ENCODE data around the gene CH25H.
"Not testable (repeated sequence)": the region's sequence is repeated elsewhere in the genome, so short reads cannot be mapped to it uniquely, and the experiment has no call there.

The CH25H gene

GRCh38 chr10:89207801-89208551, 859 bp upstream of the CH25H start:
- DNase-seq: peak; percentile 33
- in situ Hi-C loops (cut with MboI; ENCODE audit: low pct_unique_long_range_greater_than_20kb, low sequenced_read_pairs): loop anchor here (25.0 kb wide), 2 partner anchors 171 to 271 kb away; no protein-coding TSS in a partner anchor

- no peak for DNase-seq
- in situ Hi-C loops (cut with MboI; ENCODE audit: low pct_unique_long_range_greater_than_20kb, low sequenced_read_pairs): loop anchor here (25.0 kb wide), 2 partner anchors 169 to 269 kb away; no protein-coding TSS in a partner anchor
These were observed 526 bp downstream of the CH25H start for GRCh38 chr10:89206402-89207180.

- no peak for DNase-seq
- in situ Hi-C loops (cut with MboI; ENCODE audit: low pct_unique_long_range_greater_than_20kb, low sequenced_read_pairs): loop anchor here (25.0 kb wide), 2 partner anchors 167 to 267 kb away; no protein-coding TSS in a partner anchor
These were observed 2.4 kb downstream of the CH25H start for GRCh38 chr10:89204621-89205185.

GRCh38 chr10:89203237-89203636, 3.9 kb downstream of the CH25H start:
- in situ Hi-C loops (cut with MboI; ENCODE audit: low pct_unique_long_range_greater_than_20kb, low sequenced_read_pairs): loop anchor here (25.0 kb wide), 2 partner anchors 166 to 266 kb away; no protein-coding TSS in a partner anchor
- DNase-seq: no peak

GRCh38 chr10:89202033-89202425, 5.1 kb downstream of the CH25H start:
- in situ Hi-C loops (cut with MboI; ENCODE audit: low pct_unique_long_range_greater_than_20kb, low sequenced_read_pairs): loop anchor here (25.0 kb wide), 2 partner anchors 165 to 265 kb away; no protein-coding TSS in a partner anchor

GRCh38 chr10:89201345-89202032, 5.6 kb downstream of the CH25H start:
- in situ Hi-C loops (cut with MboI; ENCODE audit: low pct_unique_long_range_greater_than_20kb, low sequenced_read_pairs): loop anchor here (25.0 kb wide), 2 partner anchors 164 to 264 kb away; no protein-coding TSS in a partner anchor

More at GRCh38 chr10:89202033-89202425, 5.1 kb downstream of the CH25H start:
- no peak for DNase-seq

GRCh38 chr10:89197473-89197872, 9.6 kb downstream of the CH25H start:
- in situ Hi-C loops (cut with MboI; ENCODE audit: low pct_unique_long_range_greater_than_20kb, low sequenced_read_pairs): no loop called here

More at GRCh38 chr10:89201345-89202032, 5.6 kb downstream of the CH25H start:
- no peak for DNase-seq

GRCh38 chr10:89191301-89191700, 15.8 kb downstream of the CH25H start:
- DNase-seq; in situ Hi-C loops (cut with MboI; ENCODE audit: low pct_unique_long_range_greater_than_20kb, low sequenced_read_pairs): not testable (repeated sequence)

More at GRCh38 chr10:89197473-89197872, 9.6 kb downstream of the CH25H start:
- no peak for DNase-seq

- no peak for DNase-seq
- in situ Hi-C loops (cut with MboI; ENCODE audit: low pct_unique_long_range_greater_than_20kb, low sequenced_read_pairs): no loop called here
These were observed 17.8 kb downstream of the CH25H start for GRCh38 chr10:89189211-89189734.

GRCh38 chr10:89185658-89186057, 21.5 kb downstream of the CH25H start:
- DNase-seq: no peak
- in situ Hi-C loops (cut with MboI; ENCODE audit: low pct_unique_long_range_greater_than_20kb, low sequenced_read_pairs): no loop called here

GRCh38 chr10:89184638-89185037, 22.5 kb downstream of the CH25H start:
- DNase-seq: no peak
- in situ Hi-C loops (cut with MboI; ENCODE audit: low pct_unique_long_range_greater_than_20kb, low sequenced_read_pairs): no loop called here

- DNase-seq: no peak
- in situ Hi-C loops (cut with MboI; ENCODE audit: low pct_unique_long_range_greater_than_20kb, low sequenced_read_pairs): no loop called here
These were observed 23.5 kb downstream of the CH25H start for GRCh38 chr10:89183571-89183970.

GRCh38 chr10:89182894-89183293, 24.2 kb downstream of the CH25H start:
- no peak for DNase-seq
- in situ Hi-C loops (cut with MboI; ENCODE audit: low pct_unique_long_range_greater_than_20kb, low sequenced_read_pairs): no loop called here

- DNase-seq: no peak
- in situ Hi-C loops (cut with MboI; ENCODE audit: low pct_unique_long_range_greater_than_20kb, low sequenced_read_pairs): no loop called here
These were observed 31.3 kb downstream of the CH25H start for GRCh38 chr10:89175816-89176215.

- DNase-seq: no peak
- in situ Hi-C loops (cut with MboI; ENCODE audit: low pct_unique_long_range_greater_than_20kb, low sequenced_read_pairs): no loop called here
These were observed 34.0 kb downstream of the CH25H start for GRCh38 chr10:89173075-89173474.

- in situ Hi-C loops (cut with MboI; ENCODE audit: low pct_unique_long_range_greater_than_20kb, low sequenced_read_pairs): no loop called here
- no peak for DNase-seq
These were observed 35.1 kb downstream of the CH25H start for GRCh38 chr10:89171996-89172395.

- DNase-seq: no peak
- in situ Hi-C loops (cut with MboI; ENCODE audit: low pct_unique_long_range_greater_than_20kb, low sequenced_read_pairs): no loop called here
These were observed 35.7 kb downstream of the CH25H start for GRCh38 chr10:89171263-89171872.

GRCh38 chr10:89168354-89168900, 38.7 kb downstream of the CH25H start:
- DNase-seq; in situ Hi-C loops (cut with MboI; ENCODE audit: low pct_unique_long_range_greater_than_20kb, low sequenced_read_pairs): not testable (repeated sequence)
